GM19372 (cell line): ENCODE data around the gene FUOM.
A peak's percentile ranks its signal among the peaks of the same experiment; 100 is the strongest.

Experiments used
- ATAC-seq: cut with Tn5 transposase; IDR thresholded peaks from one replicate; pipeline ENCODE4 v1.9.1; 2021; ENCODE audit warnings: mild to moderate bottlenecking, low read depth, moderate library complexity; ENCODE audit not compliant: unreplicated experiment

Gene FUOM

DNA sequence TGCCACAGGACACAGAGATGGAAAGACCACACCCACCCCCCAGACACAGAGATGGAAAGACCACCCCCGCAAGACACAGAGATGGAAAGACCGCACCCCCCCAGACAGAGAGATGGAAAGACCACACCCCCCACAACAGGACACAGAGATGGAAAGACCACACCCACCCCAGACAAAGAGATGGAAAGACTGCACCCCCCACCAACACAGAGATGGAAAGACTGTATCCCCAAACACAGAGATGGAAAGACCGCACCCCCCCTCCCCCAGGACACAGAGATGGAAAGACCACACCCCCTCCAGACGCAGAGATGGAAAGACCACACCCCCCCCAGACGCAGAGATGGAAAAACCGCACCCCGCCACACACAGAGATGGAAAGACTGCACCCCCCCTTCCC, 41.1 kb downstream of the FUOM start:
- ATAC-seq: no peak

DNA sequence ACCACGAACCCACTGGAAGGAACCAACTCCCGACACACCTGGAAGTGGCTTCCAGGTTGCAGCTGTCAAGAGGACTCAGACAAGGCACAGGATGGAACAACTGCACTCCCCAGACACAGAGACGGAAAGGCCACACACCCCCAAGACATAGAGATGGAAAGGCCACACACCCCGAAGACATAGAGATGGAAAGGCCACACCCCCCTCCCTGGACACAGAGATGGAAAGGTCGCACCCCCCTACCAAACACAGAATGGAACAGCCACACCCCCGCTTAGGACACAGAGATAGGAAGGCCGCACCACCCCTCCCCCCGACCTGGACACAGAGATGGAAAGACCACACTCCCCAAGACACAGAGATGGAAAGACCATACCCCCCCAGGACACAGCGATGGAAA, 41.6 kb downstream of the FUOM start:
- no peak for ATAC-seq

DNA sequence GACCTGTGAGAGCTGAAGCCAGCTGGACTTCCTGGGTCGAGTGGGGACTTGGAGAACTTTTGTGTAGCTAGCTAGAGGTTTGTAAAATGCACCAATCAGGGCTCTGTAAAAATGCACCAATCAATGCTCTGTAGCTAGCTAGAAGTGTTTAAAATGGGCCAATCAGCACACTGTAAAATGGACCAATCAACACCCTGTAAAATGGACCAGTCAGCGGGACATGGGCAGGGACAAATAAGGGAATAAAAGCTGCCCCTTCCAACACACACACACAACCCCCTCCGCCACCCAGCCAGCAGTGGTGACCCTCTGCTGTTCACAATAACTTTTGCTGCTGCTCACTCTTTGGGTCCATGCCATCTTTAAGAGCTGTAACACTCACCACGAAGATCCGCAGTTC, 42.0 kb downstream of the FUOM start:
- ATAC-seq: no peak

DNA sequence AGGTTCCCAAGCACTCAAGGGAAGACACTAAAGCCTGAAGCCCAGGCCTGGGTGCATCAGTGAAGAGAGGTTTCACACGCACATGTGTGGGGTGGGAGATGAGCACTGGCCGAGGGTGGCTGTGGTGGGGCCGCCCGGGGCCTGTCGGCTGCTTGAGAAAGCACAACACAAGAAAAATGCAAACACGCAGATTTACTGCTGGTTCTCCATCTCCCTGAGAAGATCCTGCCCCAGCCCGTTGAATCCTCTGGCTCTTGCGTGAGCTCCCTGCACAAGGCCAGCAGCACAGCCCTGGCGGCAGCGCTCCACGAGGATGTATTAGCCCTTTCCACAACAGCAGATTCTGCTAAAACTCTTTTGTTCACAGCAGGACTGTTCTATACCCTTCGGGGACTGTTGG, 42.9 kb downstream of the FUOM start:
- no peak for ATAC-seq

DNA sequence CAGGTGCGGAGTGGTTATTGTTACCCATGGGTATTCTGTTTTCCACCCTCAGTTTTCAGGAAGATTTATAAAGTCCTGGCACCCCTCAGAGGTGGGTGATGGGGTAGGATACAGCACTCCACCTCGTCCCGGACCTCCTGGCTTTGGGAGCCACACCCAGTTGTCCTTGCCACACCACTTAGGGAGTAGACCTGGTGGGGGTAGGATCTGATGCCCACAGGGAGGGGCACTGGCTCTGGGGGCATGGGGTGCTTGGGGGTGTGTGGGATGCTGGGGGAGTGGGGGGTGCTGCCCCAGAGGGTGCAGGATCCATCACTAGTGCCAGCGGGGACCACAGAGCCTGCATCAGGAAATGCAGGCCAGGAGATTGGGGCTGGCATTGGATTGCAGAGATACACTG, 44.6 kb downstream of the FUOM start:
- no peak for ATAC-seq

DNA sequence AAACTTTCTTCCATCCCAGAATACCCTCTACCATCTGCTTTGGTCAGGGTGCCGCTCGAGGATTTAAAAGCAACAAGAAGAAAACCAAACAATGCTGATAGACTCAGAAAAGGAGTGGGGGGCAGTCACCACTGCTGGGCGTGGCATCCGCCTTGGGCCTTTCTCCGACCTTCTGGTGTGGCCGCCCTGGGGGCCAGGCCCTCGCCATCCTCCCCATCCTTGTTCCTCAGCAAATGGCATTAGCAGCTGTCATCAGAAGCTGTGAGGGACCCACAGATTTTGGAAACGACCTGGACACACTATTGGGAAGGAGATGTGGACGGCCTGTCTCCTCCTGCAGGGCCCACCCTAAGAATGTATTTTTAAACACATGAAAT, 45.1 kb downstream of the FUOM start:
- no peak for ATAC-seq

DNA sequence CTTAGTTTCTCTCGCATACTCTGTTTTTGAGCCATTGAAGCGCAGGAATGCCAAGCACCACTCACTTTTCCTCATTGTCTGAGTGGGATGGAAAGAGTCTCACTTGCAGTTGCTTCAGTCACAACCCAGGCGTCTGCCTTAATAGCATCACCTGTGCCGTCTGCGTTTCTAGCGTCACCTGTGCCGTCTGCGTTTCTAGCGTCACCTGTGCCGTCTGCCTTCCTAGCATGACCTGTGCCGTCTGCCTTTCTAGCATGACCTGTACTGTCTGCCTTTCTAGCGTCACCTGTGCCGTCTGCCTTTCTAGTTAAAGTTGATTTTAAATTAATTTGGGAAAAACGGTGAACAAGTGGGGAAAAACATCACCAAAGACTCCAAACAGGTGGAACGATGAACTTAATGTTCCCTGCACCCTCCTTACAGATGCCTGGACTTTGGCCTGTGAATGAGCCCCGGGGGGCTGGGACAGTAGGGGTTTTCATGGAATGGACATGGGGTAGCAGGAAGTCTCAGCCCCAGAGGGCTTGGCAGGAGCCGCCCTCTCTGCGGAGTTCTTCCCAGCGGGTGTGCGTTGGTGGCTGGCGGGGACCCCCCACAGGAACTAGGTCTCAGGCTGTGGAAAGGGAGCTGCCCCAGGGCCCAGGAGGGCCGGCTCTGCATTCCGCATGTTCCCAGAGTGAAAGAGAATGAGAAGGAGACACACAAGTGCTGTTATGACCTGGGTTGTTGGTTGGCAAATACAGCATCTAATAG, 45.6 kb downstream of the FUOM start:
- ATAC-seq: no peak

DNA sequence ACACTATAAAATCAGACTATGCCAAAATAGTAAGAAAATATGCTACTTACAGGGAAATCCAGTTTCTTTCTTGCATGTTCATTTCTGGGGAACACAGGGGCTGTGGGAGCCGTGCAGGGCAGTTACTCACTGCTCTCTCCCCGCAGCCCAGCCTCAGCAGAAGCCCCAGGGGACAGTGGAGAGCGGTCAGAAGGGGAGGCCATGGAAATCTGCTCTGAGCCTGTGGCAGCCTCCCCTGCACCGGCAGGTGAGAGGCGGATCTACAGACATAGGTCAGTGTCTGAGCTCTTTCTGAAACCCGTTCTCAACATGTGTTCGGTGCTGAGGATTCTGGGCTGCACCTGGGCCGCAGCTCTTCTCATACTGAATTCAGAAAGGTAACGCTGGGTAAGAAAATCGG, 46.2 kb downstream of the FUOM start:
- ATAC-seq: no peak

DNA sequence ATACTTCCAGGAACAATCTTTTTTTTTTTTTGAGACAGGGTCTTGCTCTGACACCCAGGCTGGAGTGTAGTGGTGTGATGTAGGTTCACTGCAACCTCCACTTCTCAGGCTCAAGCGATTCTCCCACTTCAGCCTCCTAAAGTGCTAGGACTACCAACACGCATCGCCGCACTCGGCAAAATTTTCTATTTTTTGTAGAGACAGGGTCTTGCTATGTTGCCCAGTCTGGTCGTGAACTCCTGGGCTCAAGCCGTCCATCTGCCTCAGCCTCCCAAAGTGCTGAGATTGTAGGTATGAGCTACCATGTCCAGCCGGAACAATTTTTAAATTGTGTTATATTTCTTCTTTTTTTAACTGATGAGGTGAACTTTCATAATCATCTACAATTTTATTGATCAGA, 47.0 kb downstream of the FUOM start:
- no peak for ATAC-seq

DNA sequence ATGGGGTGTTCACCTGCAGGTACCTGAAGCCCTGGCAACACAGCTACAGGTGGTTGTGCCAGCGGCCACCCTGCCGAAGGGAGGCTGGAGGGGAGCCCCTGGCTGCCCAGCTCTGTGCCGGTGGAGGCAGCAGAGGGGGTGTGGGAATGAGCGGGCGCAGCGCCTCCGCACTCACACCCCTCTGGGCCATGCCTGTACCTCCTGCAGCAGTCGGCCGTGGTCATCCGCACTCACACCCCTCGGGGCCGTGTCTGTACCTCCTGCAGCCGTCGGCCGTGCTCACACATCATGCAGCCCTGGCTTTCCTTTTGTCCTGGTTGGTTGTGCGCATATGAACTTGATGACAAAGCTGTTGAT, 47.4 kb downstream of the FUOM start:
- no peak for ATAC-seq

DNA sequence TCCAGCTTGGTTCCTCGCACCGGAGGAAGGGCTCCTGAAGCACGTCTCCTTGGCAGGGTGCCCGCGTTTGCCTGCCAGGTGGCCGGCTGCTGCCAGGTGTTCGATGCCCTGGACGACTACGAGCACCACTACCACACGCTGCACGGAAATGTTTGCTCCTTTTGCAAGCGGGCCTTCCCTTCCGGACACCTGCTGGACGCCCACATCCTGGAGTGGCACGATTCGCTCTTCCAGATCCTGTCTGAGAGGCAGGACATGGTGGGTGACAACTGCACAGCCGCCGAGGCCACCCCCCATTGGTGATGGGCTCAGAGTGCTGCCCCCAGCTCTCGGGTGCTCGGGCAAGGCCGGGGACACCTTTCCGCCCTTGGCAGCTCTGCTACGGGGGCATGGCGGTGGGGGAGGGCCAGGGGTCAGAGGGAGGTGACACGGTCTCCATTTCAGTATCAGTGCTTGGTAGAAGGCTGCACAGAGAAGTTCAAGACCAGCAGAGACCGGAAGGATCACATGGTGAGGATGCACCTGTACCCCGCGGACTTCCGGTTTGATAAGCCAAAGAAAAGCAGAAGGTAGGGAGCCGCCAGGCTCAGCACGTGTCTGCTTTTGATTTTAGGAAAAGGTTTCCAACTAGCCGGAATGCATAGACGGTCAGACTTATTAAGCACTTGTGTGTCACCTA, 48.0 kb downstream of the FUOM start:
- no peak for ATAC-seq

DNA sequence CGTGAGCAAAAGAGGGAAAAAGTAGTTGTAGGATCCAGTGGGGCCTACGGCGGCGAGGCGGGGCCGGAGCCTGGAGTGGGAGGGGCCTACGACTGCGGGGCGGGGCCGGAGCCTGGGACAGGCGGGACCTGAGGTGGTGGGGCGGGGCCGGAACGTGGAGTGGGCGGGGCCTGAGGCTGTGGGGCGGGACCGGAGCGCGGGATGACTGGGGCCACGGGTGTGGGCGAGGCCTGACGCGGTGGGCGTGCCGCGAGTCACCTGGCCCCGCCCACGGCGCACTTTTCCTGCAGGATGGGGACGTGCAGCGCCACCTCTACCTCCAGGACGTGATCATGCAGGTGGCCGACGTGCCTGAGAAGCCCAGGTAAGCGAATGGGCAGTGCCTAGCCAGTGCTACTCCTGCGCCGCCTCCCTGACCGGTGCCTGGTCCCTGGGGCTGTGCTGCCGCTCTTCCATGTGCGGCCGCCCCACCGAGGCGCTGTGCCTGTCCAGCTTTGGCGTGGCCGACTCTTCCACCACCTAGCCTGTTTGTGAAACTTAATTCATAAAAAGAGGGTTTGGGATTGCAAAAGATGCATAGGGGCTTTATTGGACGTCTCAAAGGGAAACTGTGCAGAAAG, 48.6 kb downstream of the FUOM start:
- peak; percentile 76 for ATAC-seq

DNA sequence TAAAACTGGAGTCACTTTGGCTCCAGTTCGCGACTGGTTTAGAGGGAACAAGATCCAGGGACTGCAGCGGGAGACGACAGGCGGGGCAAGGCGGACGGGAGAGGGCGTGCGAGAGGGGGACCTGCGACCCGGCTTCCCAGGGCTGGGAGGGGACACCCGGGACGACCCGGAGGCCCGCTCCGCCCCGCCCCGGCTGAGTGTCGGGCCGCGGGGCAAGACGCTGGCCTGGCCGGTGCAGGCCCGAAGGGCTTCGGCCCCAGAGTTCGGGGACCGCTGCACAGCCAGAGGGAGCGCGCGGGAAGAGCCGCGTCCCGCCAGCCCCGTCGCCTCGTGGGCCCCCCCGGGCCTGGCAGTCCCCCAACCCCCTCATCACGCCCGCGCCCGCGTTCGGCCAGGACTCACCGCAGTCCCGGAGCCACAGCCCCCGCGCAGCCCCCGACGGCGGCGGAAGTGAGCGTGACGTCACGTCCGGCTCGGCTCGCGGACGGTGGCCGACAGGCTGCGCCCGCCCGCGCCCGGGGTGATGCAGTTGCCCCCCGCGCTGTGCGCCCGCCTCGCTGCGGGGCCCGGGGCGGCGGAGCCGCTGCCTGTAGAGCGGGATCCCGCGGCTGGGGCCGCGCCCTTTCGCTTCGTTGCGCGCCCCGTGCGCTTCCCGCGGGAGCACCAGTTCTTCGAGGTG, 49.3 kb downstream of the FUOM start, which contains the start of the genes TUBGCP2 and ZNF511:
Gene TUBGCP2 (minus strand): TSS at position 452 of the 679 bp plus-strand sequence. CDS start 5,931 bp downstream, outside the sequence.
Gene ZNF511 (plus strand): TSS at position 494 of the 679 bp plus-strand sequence. CDS start 30 bp downstream, at position 524.
- peak; percentile 69 for ATAC-seq

DNA sequence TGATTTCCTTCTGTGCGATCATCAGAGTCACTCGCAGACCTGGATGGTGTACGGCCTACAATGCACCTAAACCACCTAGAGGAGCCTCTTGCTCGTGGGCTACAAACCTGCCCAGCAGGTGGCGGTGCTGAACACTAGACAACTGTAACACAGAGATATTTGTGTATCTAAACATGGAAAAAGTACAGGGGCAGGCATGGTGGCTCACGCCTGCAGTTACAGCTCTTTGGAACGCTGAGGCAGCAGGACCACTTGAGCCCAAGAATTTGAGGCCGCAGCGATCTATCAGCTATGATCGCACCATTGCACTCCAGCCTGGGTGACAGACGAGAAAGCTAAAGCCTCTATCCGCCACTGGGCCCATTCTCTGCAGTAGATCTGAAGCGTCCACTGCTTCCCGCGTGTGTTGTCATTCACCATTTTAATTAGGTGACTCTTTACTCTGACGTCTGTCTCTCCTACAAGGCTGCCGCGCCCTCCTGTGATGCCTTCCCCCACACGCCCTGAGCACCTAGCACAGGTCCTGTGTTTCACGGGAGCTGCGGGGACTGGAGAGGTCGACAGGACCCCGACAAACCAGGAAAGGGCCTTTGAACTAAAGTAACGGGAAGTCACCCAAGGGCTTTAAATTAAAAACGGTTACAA, 49.9 kb downstream of the FUOM start:
- no peak for ATAC-seq

DNA sequence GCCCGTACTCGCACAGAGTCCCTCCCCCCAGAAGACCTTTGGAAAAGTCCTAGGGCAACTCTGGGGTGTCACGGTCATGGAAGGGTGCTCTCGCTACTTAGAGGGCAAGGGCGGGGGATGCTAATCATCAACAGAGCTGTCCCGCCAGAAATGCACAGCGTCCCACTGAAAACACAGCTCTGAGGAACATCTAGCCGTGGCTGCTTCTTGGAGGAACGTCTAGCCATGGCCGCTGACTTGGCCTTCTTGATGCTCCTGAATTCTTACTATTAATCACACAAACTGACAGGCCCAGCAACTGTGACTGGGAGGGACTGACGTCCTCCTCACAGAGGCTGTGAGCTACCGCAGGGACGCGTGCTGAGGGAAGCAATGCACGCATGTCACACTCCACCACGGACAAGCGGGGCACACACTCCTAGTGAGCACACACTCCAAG, 50.9 kb downstream of the FUOM start:
- no peak for ATAC-seq

DNA sequence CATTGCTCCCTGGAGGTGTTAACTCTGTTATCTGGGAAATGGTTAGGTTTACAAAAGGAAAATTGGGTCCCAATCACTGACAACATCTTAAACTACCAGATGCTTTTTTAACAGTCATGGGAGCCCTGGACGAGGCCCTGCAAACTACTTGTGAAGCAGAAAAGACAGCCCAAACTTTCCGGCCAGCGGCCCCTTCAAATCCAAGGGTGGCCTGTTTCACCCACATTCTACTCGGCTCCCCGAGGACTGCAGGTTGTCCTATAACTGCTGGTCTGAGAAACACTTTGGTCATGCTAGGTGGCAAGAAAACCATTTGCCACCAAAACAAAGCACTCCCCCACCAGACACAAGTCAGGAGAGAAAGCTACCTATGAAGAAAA, 51.7 kb downstream of the FUOM start:
- ATAC-seq: no peak
